IMR-90 (cell line): ENCODE data around the gene SEPTIN8. TPM values are rescaled to one million over a fixed set of nuclear protein-coding genes. Genes with fewer than 3 reads are reported as not detected.

ENCODE experiments used
- ATAC-seq: fragments of 200-7000 bp; cut with Tn5 transposase; 2 replicates; pipeline ENCODE4 v1.9.1; 2020; ENCODE audit warnings: low read depth, mild to moderate bottlenecking, moderate library complexity
- BruUV-seq: library from RNA; stranded (reverse); fragments of 400-500 nt; replicated peaks from 2 replicates; lab custom pipeline; 2021; lab: Mats Ljungman, UMichigan
- CTCF ChIA-PET: fragments of 300-600 bp; formaldehyde crosslinking; extraction: SDS; loops from one replicate; lab custom pipeline; 2021; ENCODE audit warnings: antibody characterized with exemption; lab: Yijun Ruan, JAX
- POLR2A ChIA-PET: fragments of 300-600 bp; sonication (Branson Sonifier 250); formaldehyde crosslinking; loops from one replicate; lab custom pipeline; 2022; ENCODE audit warnings: antibody characterized with exemption; ENCODE audit not compliant: unreplicated experiment; lab: Charles Lee
- DNase-seq: peaks from one replicate; pipeline ENCODE4 v3.0.0; 2013
- H2AFZ ChIP-seq: replicated peaks from 2 replicates; pipeline ENCODE3; 2013; ENCODE audit warnings: low read length, mild to moderate bottlenecking; ENCODE audit not compliant: poor library complexity
- H2AK5ac ChIP-seq: 2 replicates; pipeline ENCODE4 v1.6.1; 2013; ENCODE audit warnings: low read depth, low read length, inconsistent platforms
- H2AK9ac ChIP-seq: replicated peaks from 2 replicates; pipeline ENCODE3; 2013; ENCODE audit warnings: mild to moderate bottlenecking, low read depth, low read length, moderate library complexity; ENCODE audit not compliant: poor library complexity
- H2BK120ac ChIP-seq: 2 replicates; pipeline ENCODE4 v1.6.1; 2013; ENCODE audit warnings: low read depth, low read length, inconsistent platforms
- H2BK15ac ChIP-seq: 3 replicates; pipeline ENCODE4 v1.6.1; 2013; ENCODE audit warnings: low read depth, low read length, inconsistent platforms
- H2BK20ac ChIP-seq: 2 replicates; pipeline ENCODE4 v1.6.1; 2013; ENCODE audit warnings: low read depth, mild to moderate bottlenecking, inconsistent platforms, low read length, moderate library complexity
- H2BK5ac ChIP-seq: 2 replicates; pipeline ENCODE4 v1.6.1; 2013; ENCODE audit warnings: mild to moderate bottlenecking, low read depth, low read length, inconsistent platforms; ENCODE audit not compliant: poor library complexity, severe bottlenecking
- H3K14ac ChIP-seq: replicated peaks from 2 replicates; pipeline ENCODE4 v1.6.1; 2013; ENCODE audit warnings: low read depth, low read length, inconsistent platforms
- H3K18ac ChIP-seq: 2 replicates; pipeline ENCODE4 v1.6.1; 2013; ENCODE audit warnings: low read depth, low read length, control low read depth
- H3K23ac ChIP-seq: 2 replicates; pipeline ENCODE4 v1.6.1; 2013; ENCODE audit warnings: low read depth, low read length, inconsistent platforms
- H3K27ac ChIP-seq: 2 replicates; pipeline ENCODE4 v1.5.1; 2013; ENCODE audit warnings: mild to moderate bottlenecking, control low read depth, low read length; ENCODE audit not compliant: insufficient read depth
- H3K27me3 ChIP-seq: 2 replicates; pipeline ENCODE4 v1.6.1; 2013; ENCODE audit warnings: low read length; ENCODE audit not compliant: control insufficient read depth, insufficient read depth
- H3K36me3 ChIP-seq: 2 replicates; pipeline ENCODE4 v1.6.1; 2013; ENCODE audit warnings: low read length, mixed read lengths; ENCODE audit not compliant: control insufficient read depth, insufficient read depth
- H3K4ac ChIP-seq: 2 replicates; pipeline ENCODE4 v1.6.1; 2013; ENCODE audit warnings: low read depth, low read length, inconsistent platforms
- H3K4me1 ChIP-seq: 2 replicates; pipeline ENCODE4 v1.6.1; 2013; ENCODE audit warnings: low read length, mixed read lengths; ENCODE audit not compliant: control insufficient read depth, insufficient read depth
- H3K4me2 ChIP-seq: 2 replicates; pipeline ENCODE4 v1.6.1; 2013; ENCODE audit warnings: low read depth, mild to moderate bottlenecking, control low read depth, low read length, moderate library complexity
- H3K4me3 ChIP-seq: 2 replicates; pipeline ENCODE4 v1.5.1; 2013; ENCODE audit warnings: low read depth, mild to moderate bottlenecking, control low read depth, low read length, moderate library complexity; ENCODE audit not compliant: insufficient read depth
- H3K56ac ChIP-seq: 2 replicates; pipeline ENCODE4 v1.6.1; 2013; ENCODE audit warnings: low read length, inconsistent platforms; ENCODE audit not compliant: insufficient read depth; ENCODE audit errors: extremely low read depth
- H3K79me1 ChIP-seq, 2 experiments: 2 replicates each; pipeline ENCODE4 v1.6.1; 2013; ENCODE audit warnings: low read length in 2 of 2, inconsistent platforms in 1 of 2, low read depth in 1 of 2
- H3K9ac ChIP-seq: 2 replicates; pipeline ENCODE4 v1.6.1; 2013; ENCODE audit warnings: low read depth, low read length, control low read depth
- H3K9me1 ChIP-seq: 2 replicates; pipeline ENCODE4 v1.6.1; 2013; ENCODE audit warnings: low read length, inconsistent platforms; ENCODE audit not compliant: insufficient read depth
- H3K9me3 ChIP-seq: 2 replicates; pipeline ENCODE4 v1.6.1; 2013; ENCODE audit warnings: low read length; ENCODE audit not compliant: control insufficient read depth, insufficient read depth
- H4K20me1 ChIP-seq: 2 replicates; pipeline ENCODE4 v1.6.1; 2013; ENCODE audit warnings: low read length, inconsistent platforms; ENCODE audit not compliant: insufficient read depth
- H4K5ac ChIP-seq: 2 replicates; pipeline ENCODE4 v1.6.1; 2013; ENCODE audit warnings: mild to moderate bottlenecking, low read depth, low read length, control low read depth
- H4K8ac ChIP-seq, 2 experiments: 2 replicates each; pipeline ENCODE4 v1.6.1; 2013; ENCODE audit warnings: low read depth in 2 of 2, low read length in 2 of 2, control low read depth in 1 of 2, inconsistent platforms in 1 of 2
- H4K91ac ChIP-seq: 2 replicates; pipeline ENCODE4 v1.6.1; 2013; ENCODE audit warnings: low read depth, low read length, inconsistent platforms; ENCODE audit not compliant: insufficient read depth
- BHLHE40 ChIP-seq: fragments of 150-350 bp; IDR thresholded peaks from 2 replicates; pipeline ENCODE4 v1.6.1; 2016; ENCODE audit warnings: mild to moderate bottlenecking, low read depth, low read length
- CHD1 ChIP-seq: IDR thresholded peaks from 2 replicates; pipeline ENCODE4 v1.6.1; 2012; ENCODE audit warnings: low read depth, low read length, improper control_type of control experiment
- RAD21 ChIP-seq: IDR thresholded peaks from 2 replicates; pipeline ENCODE4 v1.6.1; 2012; ENCODE audit warnings: low read length, improper control_type of control experiment
- RCOR1 ChIP-seq: IDR thresholded peaks from 2 replicates; pipeline ENCODE4 v1.6.1; 2012; ENCODE audit warnings: mild to moderate bottlenecking, low read length, improper control_type of control experiment; ENCODE audit not compliant: insufficient replicate concordance
- RFX5 ChIP-seq: IDR thresholded peaks from 2 replicates; pipeline ENCODE4 v1.8.0; 2012; ENCODE audit warnings: low read depth, mild to moderate bottlenecking, low read length, moderate library complexity
- SMC3 ChIP-seq: fragments of 150-350 bp; IDR thresholded peaks from 2 replicates; pipeline ENCODE4 v1.6.1; 2016; ENCODE audit warnings: low read depth, mild to moderate bottlenecking, antibody characterized with exemption, low read length, moderate library complexity
- WGBS, 2 experiments: methylation state at CpG; one replicate each; pipeline versions ENCODE4 v1.1.5 to v1.1.7; 2013; ENCODE audit warnings: missing lambda C conversion rate in 2 of 2; ENCODE audit not compliant: insufficient read length in 1 of 2; ENCODE audit errors: extremely low coverage in 2 of 2; 5-methylcytosine and 5-hydroxymethylcytosine counted together
- dilution Hi-C: fragments of 300-500 bp; cut with HindIII; formaldehyde crosslinking; loops from one replicate; pipeline ENCODE4 v1.14.3; 2018; ENCODE audit warnings: low sequenced_read_pairs; ENCODE audit not compliant: unreplicated experiment
- in situ Hi-C: fragments of 300-500 bp; cut with MboI; formaldehyde crosslinking; loops from 3 replicates; pipeline ENCODE4 v1.14.3; 2019; ENCODE audit warnings: low sequenced_read_pairs, inconsistent platforms, mixed read lengths
- intact Hi-C: fragments of 100-400 bp; cut with micrococcal nuclease; formaldehyde crosslinking; loops from 2 replicates; pipeline ENCODE4 v1.10.0; 2022
- polyA plus RNA-seq, 3 experiments: library from polyadenylated mRNA; depleted of rRNA; stranded (reverse); fragments of >200 nt; gene quantifications; 2 replicates each; pipeline ENCODE4 v1.2.3, GENCODE V29; 2012; ENCODE audit warnings: low replicate concordance in 1 of 3
- total RNA-seq: library from RNA; depleted of rRNA; stranded (reverse); fragments of >200 nt; gene quantifications from 2 replicates; pipeline ENCODE4 v1.2.3, GENCODE V29; 2012
- TF ChIP-seq, protein P1 (sequence below): conservative IDR thresholded peaks from 2 replicates; pipeline ENCODE4 v1.5.1; 2012; ENCODE audit warnings: mild to moderate bottlenecking, low read depth, low read length, improper control_type of control experiment
- TF ChIP-seq, protein P2 (sequence below): fragments of 150-350 bp; IDR thresholded peaks from 2 replicates; pipeline ENCODE4 v1.6.1; 2016; ENCODE audit warnings: low read depth, mild to moderate bottlenecking, low read length, moderate library complexity, borderline replicate concordance

SEPTIN8 gene
- total and polyA plus RNA-seq, 2 of the 4 experiments (the other 2 are of a cell fraction): 56.2 to 67.2 TPM

DNA sequence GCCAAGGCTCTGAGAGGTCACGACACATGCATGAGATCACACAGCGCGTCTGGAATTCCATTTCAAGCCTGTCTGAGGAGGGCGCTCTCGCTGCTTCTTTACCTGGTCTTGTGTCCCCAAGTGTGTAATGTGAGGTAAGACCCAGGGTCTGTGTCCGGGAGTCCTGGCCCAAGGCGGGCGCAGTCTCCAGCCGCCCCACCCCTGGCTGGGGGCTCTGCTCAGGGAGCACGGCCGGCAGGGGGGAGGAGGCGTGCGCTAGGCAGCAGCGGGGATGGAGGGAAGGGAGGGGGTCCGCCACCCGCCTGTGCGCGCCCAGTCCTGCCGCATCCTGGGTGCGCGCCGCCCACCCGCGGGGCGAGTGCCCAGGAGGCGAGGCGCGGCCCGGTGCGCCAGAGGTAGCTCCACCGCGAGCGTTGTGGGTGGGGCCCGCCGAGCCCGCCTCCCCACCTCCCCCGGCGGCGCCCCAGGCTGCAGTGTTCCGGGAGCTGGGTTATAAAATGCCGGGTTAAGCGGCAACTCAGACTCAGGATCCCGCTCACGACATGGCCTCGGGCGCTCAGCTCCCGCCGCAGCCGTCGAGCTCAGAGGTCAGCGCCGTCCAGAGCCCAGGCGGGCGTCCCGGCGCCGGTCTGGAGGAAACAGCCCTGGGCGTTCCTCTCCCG lies 30.0 kb downstream of the SEPTIN8 start, which contains the start of gene CCNI2:
Gene CCNI2, plus strand, starts transcription at position 473 of the 662 bp plus-strand sequence. Its CDS starts 70 bp downstream, at position 543.
- in situ Hi-C loops (no loop called here), dilution Hi-C loops (no loop called here), intact Hi-C loops (no loop called here)
- H4K8ac ChIP-seq: no peak within 1 kb of the TSS
- H4K5ac ChIP-seq: no peak within 1 kb of the TSS
- BruUV-seq: no TSS peak
- H2AK9ac ChIP-seq: peak within 1 kb of the TSS; percentile 16
- DNase-seq: no peak
- H3K36me3 ChIP-seq: no peaks in the 10 kb centered on the region
- no peak within 1 kb of the TSS for H2BK20ac ChIP-seq
- no peak within 1 kb of the TSS for H4K91ac ChIP-seq
- H3K4me3 ChIP-seq: peak within 1 kb of the TSS; percentile 34
- no peak within 1 kb of the TSS for H3K23ac ChIP-seq
- H2AK5ac ChIP-seq: no peak within 1 kb of the TSS
- peaks cover 39% of the 10 kb centered on the region for H3K27me3 ChIP-seq
- H3K79me1 ChIP-seq: no peaks in the 10 kb centered on the region
- peak; percentile 65 for ATAC-seq
- H3K9me1 ChIP-seq: no peaks in the 10 kb centered on the region
- H3K4me2 ChIP-seq: peak within 1 kb of the TSS; percentile 76
- H2BK120ac ChIP-seq: no peak within 1 kb of the TSS
- peaks cover 5% of the 10 kb centered on the region for H3K9me3 ChIP-seq
- WGBS, 2 experiments: 0% methylated on average over 12 of the region's 59 CpGs; no CpG with 5 or more reads in 1 of the 2 experiments
- no peak within 1 kb of the TSS for H3K18ac ChIP-seq
- no peak within 1 kb of the TSS for H2BK15ac ChIP-seq
- H2AFZ ChIP-seq: peak within 1 kb of the TSS; percentile 87
- H3K4me1 ChIP-seq: peaks cover 2% of the 10 kb centered on the region; the same call in 1 of the 2 replicates
- H3K4ac ChIP-seq: no peak within 1 kb of the TSS
- H3K9ac ChIP-seq: no peak within 1 kb of the TSS
- H3K56ac ChIP-seq: no peak within 1 kb of the TSS
- no peaks in the 10 kb centered on the region for H4K20me1 ChIP-seq
- no peak within 1 kb of the TSS for H3K27ac ChIP-seq
- no peak for TF ChIP-seq SMC3
- TF ChIP-seq BHLHE40: no peak
- no peak for TF ChIP-seq RFX5
- TF ChIP-seq, protein P1, sequence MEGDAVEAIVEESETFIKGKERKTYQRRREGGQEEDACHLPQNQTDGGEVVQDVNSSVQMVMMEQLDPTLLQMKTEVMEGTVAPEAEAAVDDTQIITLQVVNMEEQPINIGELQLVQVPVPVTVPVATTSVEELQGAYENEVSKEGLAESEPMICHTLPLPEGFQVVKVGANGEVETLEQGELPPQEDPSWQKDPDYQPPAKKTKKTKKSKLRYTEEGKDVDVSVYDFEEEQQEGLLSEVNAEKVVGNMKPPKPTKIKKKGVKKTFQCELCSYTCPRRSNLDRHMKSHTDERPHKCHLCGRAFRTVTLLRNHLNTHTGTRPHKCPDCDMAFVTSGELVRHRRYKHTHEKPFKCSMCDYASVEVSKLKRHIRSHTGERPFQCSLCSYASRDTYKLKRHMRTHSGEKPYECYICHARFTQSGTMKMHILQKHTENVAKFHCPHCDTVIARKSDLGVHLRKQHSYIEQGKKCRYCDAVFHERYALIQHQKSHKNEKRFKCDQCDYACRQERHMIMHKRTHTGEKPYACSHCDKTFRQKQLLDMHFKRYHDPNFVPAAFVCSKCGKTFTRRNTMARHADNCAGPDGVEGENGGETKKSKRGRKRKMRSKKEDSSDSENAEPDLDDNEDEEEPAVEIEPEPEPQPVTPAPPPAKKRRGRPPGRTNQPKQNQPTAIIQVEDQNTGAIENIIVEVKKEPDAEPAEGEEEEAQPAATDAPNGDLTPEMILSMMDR: peak; percentile 13; the same call in 1 of the 2 replicates
- TF ChIP-seq, protein P2, sequence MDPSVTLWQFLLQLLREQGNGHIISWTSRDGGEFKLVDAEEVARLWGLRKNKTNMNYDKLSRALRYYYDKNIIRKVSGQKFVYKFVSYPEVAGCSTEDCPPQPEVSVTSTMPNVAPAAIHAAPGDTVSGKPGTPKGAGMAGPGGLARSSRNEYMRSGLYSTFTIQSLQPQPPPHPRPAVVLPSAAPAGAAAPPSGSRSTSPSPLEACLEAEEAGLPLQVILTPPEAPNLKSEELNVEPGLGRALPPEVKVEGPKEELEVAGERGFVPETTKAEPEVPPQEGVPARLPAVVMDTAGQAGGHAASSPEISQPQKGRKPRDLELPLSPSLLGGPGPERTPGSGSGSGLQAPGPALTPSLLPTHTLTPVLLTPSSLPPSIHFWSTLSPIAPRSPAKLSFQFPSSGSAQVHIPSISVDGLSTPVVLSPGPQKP: no peak
- TF ChIP-seq RCOR1: no peak
- TF ChIP-seq CHD1: no peak
- TF ChIP-seq RAD21: peak; percentile 7; the same call in 1 of the 2 replicates
- ChIA-PET CTCF (interaction anchor here (0.7 kb wide), 1 partner anchor 10 kb away, joined by 3 read pairs; the partner anchor contains the start of gene KIF3A), POLR2A (no interaction called here)
- H3K14ac ChIP-seq: no peak within 1 kb of the TSS
- H2BK5ac ChIP-seq: no peak within 1 kb of the TSS
